A549 (cell line): ENCODE measurements around the gene BMX. TPM values are rescaled to one million over a fixed set of nuclear protein-coding genes. Genes with fewer than 3 reads are reported as not detected.
A peak's percentile ranks its signal among the peaks of the same experiment; 100 is the strongest.

Experiments used
- ATAC-seq, 2 experiments: fragments of 200-7000 bp in 1 of 2; fragments of >200 bp in 1 of 2; cut with Nextera tagmentation in 1 of 2; cut with Tn5 transposase in 1 of 2; 3 replicates each; pipeline versions ENCODE4 v1.8.0 to v1.9.1; 2018 to 2020; ENCODE audit warnings: mild to moderate bottlenecking in 1 of 2, moderate library complexity in 1 of 2
- CTCF ChIA-PET: fragments of 300-600 bp; sonication (Branson Sonifier 250); formaldehyde crosslinking; extraction: SDS; loops from one replicate; lab custom pipeline; 2021; ENCODE audit warnings: antibody characterized with exemption, inconsistent platforms; lab: Yijun Ruan, JAX
- POLR2A ChIA-PET: fragments of 350-600 bp; formaldehyde crosslinking; extraction: SDS; loops from one replicate; lab custom pipeline; 2021; ENCODE audit warnings: antibody characterized with exemption, inconsistent platforms; lab: Yijun Ruan, JAX
- DNase-seq, 2 experiments: peaks; one replicate each; pipeline versions ENCODE4 v3.0.0 to v3.0.0-alpha.2; 2011 to 2016; ENCODE audit warnings: low read depth in 1 of 2, low spot score in 1 of 2
- FAIRE-seq: peaks from 2 replicates; lab custom pipeline; 2011; peaks lifted over from hg19 to GRCh38; lab: Jason Lieb, UNC
- H3K27ac ChIP-seq, 2 experiments: fragments of >200 bp; sonication (Bioruptor Twin); formaldehyde crosslinking; 3 replicates each; pipeline ENCODE4 v1.5.1; 2016 to 2017
- H3K4me1 ChIP-seq: fragments of >200 bp; sonication (Bioruptor Twin); formaldehyde crosslinking; 3 replicates; pipeline ENCODE4 v1.6.1; 2016
- H3K4me2 ChIP-seq: fragments of >200 bp; sonication (Bioruptor Twin); formaldehyde crosslinking; 3 replicates; pipeline ENCODE4 v1.6.1; 2016
- H3K4me3 ChIP-seq: fragments of >200 bp; sonication (Bioruptor Twin); formaldehyde crosslinking; 3 replicates; pipeline ENCODE4 v1.5.1; 2016
- H3K9me3 ChIP-seq: fragments of >200 bp; sonication (Bioruptor Twin); formaldehyde crosslinking; 3 replicates; pipeline ENCODE4 v1.6.1; 2016
- ATOH8 ChIP-seq: fragments of 250-450 bp; sonication (Bioruptor Pico); IDR thresholded peaks from 2 replicates; pipeline ENCODE4 v1.5.0; 2020; ENCODE audit warnings: low read depth, mild to moderate bottlenecking, moderate library complexity
- BCL3 ChIP-seq: fragments of >200 bp; sonication (Bioruptor Twin); formaldehyde crosslinking; IDR thresholded peaks from 3 replicates; pipeline ENCODE4 v1.6.1; 2016
- CBX2 ChIP-seq: fragments of 200-600 bp; sonication (generic); IDR thresholded peaks from 2 replicates; pipeline ENCODE4 v1.6.1; 2016; ENCODE audit warnings: low read depth, mild to moderate bottlenecking, borderline replicate concordance
- CEBPB ChIP-seq, 2 experiments: fragments of >200 bp in 1 of 2; sonication (Bioruptor Twin) in 1 of 2; formaldehyde crosslinking in 1 of 2; IDR thresholded peaks; 2 replicates each; pipeline ENCODE4 v1.6.1; 2012 to 2016
- CHD4 ChIP-seq: fragments of 200-600 bp; sonication (generic); IDR thresholded peaks from 2 replicates; pipeline ENCODE4 v1.6.1; 2016; ENCODE audit warnings: antibody characterized with exemption, mild to moderate bottlenecking, borderline replicate concordance
- EHF ChIP-seq: fragments of 250-450 bp; sonication (Bioruptor Pico); IDR thresholded peaks from 2 replicates; pipeline ENCODE4 v1.5.0; 2020; ENCODE audit warnings: mild to moderate bottlenecking
- EHMT2 ChIP-seq: fragments of 200-600 bp; sonication (generic); IDR thresholded peaks from 2 replicates; pipeline ENCODE4 v1.6.1; 2016; ENCODE audit warnings: antibody characterized with exemption, low read depth, mild to moderate bottlenecking, moderate library complexity
- FOSL2 ChIP-seq, 2 experiments: fragments of 450-650 bp in 1 of 2; fragments of >200 bp in 1 of 2; sonication (Bioruptor Twin) in 1 of 2; formaldehyde crosslinking; IDR thresholded peaks; 2 replicates each; pipeline versions ENCODE4 v1.5.0 to v1.6.1; 2016 to 2020; ENCODE audit warnings: mild to moderate bottlenecking in 1 of 2, moderate library complexity in 1 of 2
- FOXS1 ChIP-seq: fragments of 250-450 bp; sonication (Bioruptor Pico); IDR thresholded peaks from 2 replicates; pipeline ENCODE4 v1.5.0; 2020; ENCODE audit warnings: mild to moderate bottlenecking, moderate library complexity
- HOXB5 ChIP-seq: fragments of 250-450 bp; sonication (Bioruptor Pico); IDR thresholded peaks from 2 replicates; pipeline ENCODE4 v1.5.0; 2020; ENCODE audit warnings: mild to moderate bottlenecking, moderate library complexity
- JUN ChIP-seq, 2 experiments: fragments of >200 bp; sonication (Bioruptor Twin); formaldehyde crosslinking; IDR thresholded peaks; 2 replicates in 1 of 2; 3 replicates in 1 of 2; pipeline ENCODE4 v1.6.1; 2016 to 2017
- KDM1A ChIP-seq: fragments of 200-600 bp; sonication (generic); IDR thresholded peaks from 2 replicates; pipeline ENCODE4 v1.6.1; 2016; ENCODE audit warnings: low read depth, mild to moderate bottlenecking
- MAFK ChIP-seq: fragments of 450-650 bp; IDR thresholded peaks from 2 replicates; pipeline ENCODE4 v1.6.1; 2014; ENCODE audit not compliant: partially characterized antibody
- MAX ChIP-seq: IDR thresholded peaks from 2 replicates; pipeline ENCODE4 v1.6.1; 2012
- PBX3 ChIP-seq: IDR thresholded peaks from 2 replicates; pipeline ENCODE4 v1.6.1; 2012
- POLR2A ChIP-seq: IDR thresholded peaks from 2 replicates; pipeline ENCODE4 v1.6.1; 2012; ENCODE audit warnings: mild to moderate bottlenecking, low read length
- POLR2AphosphoS2 ChIP-seq: conservative IDR thresholded peaks from 2 replicates; pipeline ENCODE4 v1.6.1; 2012; ENCODE audit warnings: low read length, improper control_type of control experiment, inconsistent platforms
- RAD21 ChIP-seq, 2 experiments: fragments of >200 bp in 1 of 2; sonication (Bioruptor Twin) in 1 of 2; formaldehyde crosslinking in 1 of 2; IDR thresholded peaks in 1 of 2; conservative IDR thresholded peaks in 1 of 2; 2 replicates in 1 of 2; 3 replicates in 1 of 2; pipeline ENCODE4 v1.6.1; 2012 to 2018; ENCODE audit warnings: inconsistent platforms in 1 of 2
- RARB ChIP-seq: fragments of 250-450 bp; sonication (Bioruptor Pico); IDR thresholded peaks from 2 replicates; pipeline ENCODE4 v1.8.0; 2021; ENCODE audit warnings: mild to moderate bottlenecking, moderate library complexity
- RCOR1 ChIP-seq: fragments of 150-350 bp; IDR thresholded peaks from 2 replicates; pipeline ENCODE4 v1.6.1; 2014; ENCODE audit warnings: antibody characterized with exemption, low read length, low read depth
- RNF2 ChIP-seq: fragments of 200-600 bp; sonication (generic); IDR thresholded peaks from 2 replicates; pipeline ENCODE4 v1.6.1; 2016; ENCODE audit warnings: low read depth, mild to moderate bottlenecking, antibody characterized with exemption, moderate library complexity, borderline replicate concordance
- ZFP36 ChIP-seq: fragments of 450-650 bp; IDR thresholded peaks from 2 replicates; pipeline ENCODE4 v1.6.1; 2014; ENCODE audit warnings: borderline replicate concordance; ENCODE audit not compliant: partially characterized antibody
- ZSCAN20 ChIP-seq: fragments of 250-450 bp; sonication (Bioruptor Pico); IDR thresholded peaks from 2 replicates; pipeline ENCODE4 v1.8.0; 2022; ENCODE audit warnings: mild to moderate bottlenecking, moderate library complexity
- polyA plus RNA-seq, 4 experiments: library from polyadenylated mRNA; depleted of rRNA in 3 of 4; stranded (reverse); fragments of >200 nt; fragmentation: RNase III in 1 of 4; extraction: RNeasy Plus Mini Kit Qiagen cat#74134 plus additional on column Dnase treatment in 1 of 4; gene quantifications; 2 replicates in 3 of 4; 3 replicates in 1 of 4; pipeline ENCODE4 v1.2.3, GENCODE V29; 2011 to 2017
- TF ChIP-seq, protein P1 (sequence below): fragments of 200-600 bp; sonication (generic); IDR thresholded peaks from 2 replicates; pipeline ENCODE4 v1.6.1; 2016; ENCODE audit warnings: antibody characterized with exemption, mild to moderate bottlenecking, moderate library complexity
- TF ChIP-seq, protein P2 (sequence below): fragments of 250-450 bp; sonication (Bioruptor Pico); IDR thresholded peaks from 2 replicates; pipeline ENCODE4 v1.5.0; 2021; ENCODE audit warnings: mild to moderate bottlenecking, moderate library complexity, borderline replicate concordance

The BMX gene
- polyA plus RNA-seq, 2 of the 4 experiments (the other 2 are of a cell fraction) = not detected

- no peak for TF ChIP-seq POLR2AphosphoS2
- no peak for TF ChIP-seq FOSL2 (IDR thresholded peaks at IDR 0.05)
- peak; percentile 80 for TF ChIP-seq FOSL2 (CRISPR knock-in tag; IDR thresholded peaks at IDR 0.05)
- no peak for TF ChIP-seq FOXS1
- no peak for TF ChIP-seq CBX2
- TF ChIP-seq RARB = no peak
- no peak for TF ChIP-seq CHD4
- no peak for TF ChIP-seq RNF2
- TF ChIP-seq EHMT2 = no peak
- TF ChIP-seq CEBPB (IDR thresholded peaks at IDR 0.05) = peak in 1 of 2 experiments; percentile 30; a peak in 1 of 4 replicates
- no peak for TF ChIP-seq HOXB5 (CRISPR knock-in tag)
- no peak for TF ChIP-seq PBX3
- no peak for TF ChIP-seq EHF
- no peak for TF ChIP-seq BCL3
- peak; percentile 24 for TF ChIP-seq MAFK
- TF ChIP-seq ATOH8 = no peak
- TF ChIP-seq, protein P1, sequence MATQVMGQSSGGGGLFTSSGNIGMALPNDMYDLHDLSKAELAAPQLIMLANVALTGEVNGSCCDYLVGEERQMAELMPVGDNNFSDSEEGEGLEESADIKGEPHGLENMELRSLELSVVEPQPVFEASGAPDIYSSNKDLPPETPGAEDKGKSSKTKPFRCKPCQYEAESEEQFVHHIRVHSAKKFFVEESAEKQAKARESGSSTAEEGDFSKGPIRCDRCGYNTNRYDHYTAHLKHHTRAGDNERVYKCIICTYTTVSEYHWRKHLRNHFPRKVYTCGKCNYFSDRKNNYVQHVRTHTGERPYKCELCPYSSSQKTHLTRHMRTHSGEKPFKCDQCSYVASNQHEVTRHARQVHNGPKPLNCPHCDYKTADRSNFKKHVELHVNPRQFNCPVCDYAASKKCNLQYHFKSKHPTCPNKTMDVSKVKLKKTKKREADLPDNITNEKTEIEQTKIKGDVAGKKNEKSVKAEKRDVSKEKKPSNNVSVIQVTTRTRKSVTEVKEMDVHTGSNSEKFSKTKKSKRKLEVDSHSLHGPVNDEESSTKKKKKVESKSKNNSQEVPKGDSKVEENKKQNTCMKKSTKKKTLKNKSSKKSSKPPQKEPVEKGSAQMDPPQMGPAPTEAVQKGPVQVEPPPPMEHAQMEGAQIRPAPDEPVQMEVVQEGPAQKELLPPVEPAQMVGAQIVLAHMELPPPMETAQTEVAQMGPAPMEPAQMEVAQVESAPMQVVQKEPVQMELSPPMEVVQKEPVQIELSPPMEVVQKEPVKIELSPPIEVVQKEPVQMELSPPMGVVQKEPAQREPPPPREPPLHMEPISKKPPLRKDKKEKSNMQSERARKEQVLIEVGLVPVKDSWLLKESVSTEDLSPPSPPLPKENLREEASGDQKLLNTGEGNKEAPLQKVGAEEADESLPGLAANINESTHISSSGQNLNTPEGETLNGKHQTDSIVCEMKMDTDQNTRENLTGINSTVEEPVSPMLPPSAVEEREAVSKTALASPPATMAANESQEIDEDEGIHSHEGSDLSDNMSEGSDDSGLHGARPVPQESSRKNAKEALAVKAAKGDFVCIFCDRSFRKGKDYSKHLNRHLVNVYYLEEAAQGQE = no peak
- no peak for TF ChIP-seq KDM1A
- TF ChIP-seq RAD21 (conservative IDR thresholded peaks at IDR 0.05 in 1 of 2, IDR thresholded peaks at IDR 0.05 in 1 of 2) = peak; percentile 55 to 63
- no peak for TF ChIP-seq JUN (IDR thresholded peaks at IDR 0.05)
- TF ChIP-seq, protein P2, sequence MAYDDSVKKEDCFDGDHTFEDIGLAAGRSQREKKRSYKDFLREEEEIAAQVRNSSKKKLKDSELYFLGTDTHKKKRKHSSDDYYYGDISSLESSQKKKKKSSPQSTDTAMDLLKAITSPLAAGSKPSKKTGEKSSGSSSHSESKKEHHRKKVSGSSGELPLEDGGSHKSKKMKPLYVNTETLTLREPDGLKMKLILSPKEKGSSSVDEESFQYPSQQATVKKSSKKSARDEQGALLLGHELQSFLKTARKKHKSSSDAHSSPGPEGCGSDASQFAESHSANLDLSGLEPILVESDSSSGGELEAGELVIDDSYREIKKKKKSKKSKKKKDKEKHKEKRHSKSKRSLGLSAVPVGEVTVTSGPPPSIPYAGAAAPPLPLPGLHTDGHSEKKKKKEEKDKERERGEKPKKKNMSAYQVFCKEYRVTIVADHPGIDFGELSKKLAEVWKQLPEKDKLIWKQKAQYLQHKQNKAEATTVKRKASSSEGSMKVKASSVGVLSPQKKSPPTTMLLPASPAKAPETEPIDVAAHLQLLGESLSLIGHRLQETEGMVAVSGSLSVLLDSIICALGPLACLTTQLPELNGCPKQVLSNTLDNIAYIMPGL (CRISPR knock-in tag) = no peak
These were observed 29.6 kb upstream of the BMX start (continued) for GRCh38 chrX:15471028-15471427.

DNA sequence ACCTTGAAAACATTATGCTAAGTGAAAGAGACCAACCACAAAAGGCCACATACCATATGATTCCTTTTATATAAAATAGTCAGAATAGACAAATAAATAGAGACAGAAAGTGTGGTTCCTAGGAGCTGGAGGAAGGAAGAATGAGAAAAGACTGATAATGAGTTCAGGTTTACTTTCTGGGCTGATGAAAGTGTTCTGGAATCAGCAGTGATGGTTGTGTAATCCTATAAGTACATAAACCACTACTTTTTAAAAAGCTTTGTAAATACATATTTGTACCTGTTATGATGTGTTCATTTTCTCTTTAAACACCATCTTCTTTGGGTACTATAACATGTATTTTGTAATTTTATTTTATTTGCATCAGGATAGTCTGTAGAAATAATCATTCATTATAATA lies 28.1 kb upstream of the BMX start:
- ATAC-seq = no peak
- peak; percentile 91 for FAIRE-seq
- H3K9me3 ChIP-seq = no peaks in the 10 kb centered on the region
- CTCF ChIA-PET = interaction anchor here (1.7 kb wide), 1 partner anchor 21 kb away, joined by 13 read pairs; the partner anchor contains the start of gene PIR
- DNase-seq = no peak
- POLR2A ChIA-PET = no interaction called here
- TF ChIP-seq, protein P2 (CRISPR knock-in tag) = no peak
- TF ChIP-seq MAX (no peak), RCOR1 (no peak), POLR2A (no peak), ZFP36 (no peak), ZSCAN20 (CRISPR knock-in tag) (no peak)
- H3K4me1 ChIP-seq = peaks cover 12% of the 10 kb centered on the region
- no peak overlapping the region for H3K4me2 ChIP-seq
- no peak overlapping the region for H3K27ac ChIP-seq
- H3K4me3 ChIP-seq = no peak overlapping the region
